Suprapubic skin (tissue), 4 donors: Measurements from ENCODE around the gene APC. TPM values are rescaled to one million over a fixed set of nuclear protein-coding genes. Genes with fewer than 3 reads are reported as not detected.

Experiments
- DNase-seq, 2 donors: peaks; one replicate each; pipeline ENCODE4 v3.0.0-alpha.2; 2019; ENCODE audit warnings: low spot score in 2 of 2
- H3K27ac ChIP-seq: fragments of 200-600 bp; sonication (generic); one replicate; pipeline ENCODE4 v1.5.1; 2019
- H3K27me3 ChIP-seq: fragments of 200-600 bp; sonication (generic); one replicate; pipeline ENCODE4 v1.5.1; 2019
- H3K36me3 ChIP-seq: fragments of 200-600 bp; sonication (generic); one replicate; pipeline ENCODE4 v1.5.1; 2019
- H3K4me1 ChIP-seq: fragments of 200-600 bp; sonication (generic); one replicate; pipeline ENCODE4 v1.5.1; 2019
- H3K4me3 ChIP-seq: fragments of 200-600 bp; sonication (generic); one replicate; pipeline ENCODE4 v1.5.1; 2019; ENCODE audit warnings: mild to moderate bottlenecking
- H3K9me3 ChIP-seq: fragments of 200-600 bp; sonication (generic); one replicate; pipeline ENCODE4 v1.5.1; 2019
- CTCF ChIP-seq, 2 donors: fragments of 200-600 bp in 1 of 2; fragments of 450-650 bp in 1 of 2; sonication (generic) in 1 of 2; IDR thresholded peaks; one replicate each; pipeline ENCODE4 v1.5.1; 2016 to 2019; ENCODE audit warnings: antibody characterized with exemption in 2 of 2, mild to moderate bottlenecking in 1 of 2, moderate library complexity in 1 of 2
- EP300 ChIP-seq: sonication (generic); formaldehyde crosslinking; IDR thresholded peaks from one replicate; pipeline ENCODE4 v1.6.1; 2017; ENCODE audit warnings: antibody characterized with exemption
- POLR2A ChIP-seq, 2 donors: fragments of 450-650 bp; IDR thresholded peaks; one replicate each; pipeline ENCODE4 v1.6.1; 2017; ENCODE audit warnings: antibody characterized with exemption in 2 of 2, mild to moderate bottlenecking in 2 of 2, moderate library complexity in 2 of 2
- POLR2AphosphoS5 ChIP-seq, 3 donors: sonication (generic); formaldehyde crosslinking; IDR thresholded peaks; one replicate each; pipeline ENCODE4 v1.6.1; 2017; ENCODE audit warnings: antibody characterized with exemption in 3 of 3
- WGBS: methylation state at CpG from one replicate; pipeline ENCODE4 v1.1.5; 2018; 5-methylcytosine and 5-hydroxymethylcytosine counted together
- total RNA-seq, 4 donors: library from RNA; depleted of rRNA; stranded (reverse); fragments of >200 nt; gene quantifications; one replicate each; pipeline ENCODE4 v1.1.0, GENCODE V29; 2016

Gene APC
- total RNA-seq, 4 donors from 2014 or later, result 40.8 to 76.4 (median 53.9) TPM

GRCh38 chr5:112758676-112759075 lies 21.0 kb downstream of the APC start:
- Histone ChIP-seq H3K9me3 (no peaks in the 10 kb centered on the region), H3K36me3 (peaks cover 6% of the 10 kb centered on the region), H3K4me1 (no peaks in the 10 kb centered on the region), H3K27me3 (no peaks in the 10 kb centered on the region), H3K27ac (no peak overlapping the region), H3K4me3 (no peak overlapping the region)
- no peak for DNase-seq
- TF ChIP-seq CTCF (IDR thresholded peaks at IDR 0.05) (no peak), POLR2A (IDR thresholded peaks at IDR 0.05) (no peak), POLR2AphosphoS5 (IDR thresholded peaks at IDR 0.05) (no peak), EP300 (no peak)
- 84% methylated on average over 7 of the region's 7 CpGs for WGBS

GRCh38 chr5:112762113-112762810 lies 24.6 kb downstream of the APC start:
- Histone ChIP-seq H3K36me3 (peaks cover 11% of the 10 kb centered on the region), H3K27me3 (no peaks in the 10 kb centered on the region), H3K4me3 (no peak overlapping the region), H3K4me1 (no peaks in the 10 kb centered on the region), H3K9me3 (no peaks in the 10 kb centered on the region), H3K27ac (no peak overlapping the region)
- WGBS, result 54% methylated on average over 1 of the region's 1 CpG
- TF ChIP-seq POLR2AphosphoS5 (IDR thresholded peaks at IDR 0.05) (no peak), POLR2A (IDR thresholded peaks at IDR 0.05) (no peak), CTCF (IDR thresholded peaks at IDR 0.05) (no peak), EP300 (no peak)
- DNase-seq, result no peak

GRCh38 chr5:112763165-112763564 lies 25.5 kb downstream of the APC start:
- no peak for DNase-seq

GRCh38 chr5:112772124-112772523 lies 34.4 kb downstream of the APC start:
- no peaks in the 10 kb centered on the region for H3K9me3 ChIP-seq
- DNase-seq, result no peak
- H3K4me3 ChIP-seq, result no peak overlapping the region
- TF ChIP-seq EP300, result no peak
- no peak for TF ChIP-seq POLR2A (IDR thresholded peaks at IDR 0.05)
- TF ChIP-seq CTCF (IDR thresholded peaks at IDR 0.05), result no peak
- TF ChIP-seq POLR2AphosphoS5 (IDR thresholded peaks at IDR 0.05), result no peak
- H3K27ac ChIP-seq, result no peak overlapping the region
- H3K4me1 ChIP-seq, result no peaks in the 10 kb centered on the region
- peaks cover 42% of the 10 kb centered on the region for H3K36me3 ChIP-seq
- no peaks in the 10 kb centered on the region for H3K27me3 ChIP-seq

More at GRCh38 chr5:112763165-112763564, 25.5 kb downstream of the APC start:
- Histone ChIP-seq H3K27ac (no peak overlapping the region), H3K36me3 (peaks cover 20% of the 10 kb centered on the region), H3K4me1 (no peaks in the 10 kb centered on the region), H3K4me3 (no peak overlapping the region), H3K9me3 (no peaks in the 10 kb centered on the region), H3K27me3 (no peaks in the 10 kb centered on the region)
- 96% methylated on average over 1 of the region's 1 CpG for WGBS
- no peak for TF ChIP-seq EP300

- peaks cover 36% of the 10 kb centered on the region for H3K36me3 ChIP-seq
- H3K4me1 ChIP-seq, result no peaks in the 10 kb centered on the region
- no peaks in the 10 kb centered on the region for H3K9me3 ChIP-seq
- no peaks in the 10 kb centered on the region for H3K27me3 ChIP-seq
- no peak overlapping the region for H3K27ac ChIP-seq
- H3K4me3 ChIP-seq, result no peak overlapping the region
- DNase-seq, result no peak
- WGBS, result 79% methylated on average over 3 of the region's 3 CpGs
- TF ChIP-seq EP300 (no peak), POLR2A (IDR thresholded peaks at IDR 0.05) (no peak), POLR2AphosphoS5 (IDR thresholded peaks at IDR 0.05) (no peak), CTCF (IDR thresholded peaks at IDR 0.05) (no peak)
Measured at GRCh38 chr5:112776301-112776856, 38.7 kb downstream of the APC start.
